Tibial nerve (tissue), 4 donors: ENCODE results near the gene CREB1. TPM values are rescaled to one million over a fixed set of nuclear protein-coding genes. Genes with fewer than 3 reads are reported as not detected.

Source experiments
- DNase-seq, 2 donors: peaks; one replicate each; pipeline ENCODE4 v3.0.0-alpha.2; 2019; ENCODE audit warnings: low spot score in 2 of 2
- H3K27ac ChIP-seq, 4 donors: fragments of 200-600 bp; sonication (generic) in 3 of 4; one replicate each; pipeline ENCODE4 v1.5.1; 2017 to 2019; ENCODE audit warnings: mild to moderate bottlenecking in 1 of 4
- H3K27me3 ChIP-seq, 2 donors: fragments of 200-600 bp; sonication (generic) in 1 of 2; one replicate each; pipeline versions ENCODE4 v1.5.1 to v1.6.0; 2017 to 2019
- H3K36me3 ChIP-seq, 3 donors: fragments of 200-600 bp; sonication (generic); one replicate each; pipeline ENCODE4 v1.5.1; 2018 to 2019
- H3K4me1 ChIP-seq, 4 donors: fragments of 200-600 bp; sonication (generic) in 3 of 4; one replicate each; pipeline ENCODE4 v1.5.1; 2017 to 2019
- H3K4me3 ChIP-seq, 4 donors: fragments of 200-600 bp; sonication (generic) in 3 of 4; one replicate each; pipeline ENCODE4 v1.5.1; 2017 to 2019; ENCODE audit warnings: mild to moderate bottlenecking in 1 of 4, moderate library complexity in 1 of 4
- H3K9me3 ChIP-seq, 4 donors: fragments of 200-600 bp; sonication (generic) in 3 of 4; one replicate each; pipeline ENCODE4 v1.5.1; 2017 to 2019
- CTCF ChIP-seq, 5 experiments: fragments of 200-600 bp in 3 of 5; fragments of 450-650 bp in 2 of 5; sonication (generic) in 3 of 5; IDR thresholded peaks; one replicate each; pipeline ENCODE4 v1.5.1; 2016 to 2019; ENCODE audit warnings: antibody characterized with exemption in 5 of 5, mild to moderate bottlenecking in 3 of 5, moderate library complexity in 2 of 5
- EP300 ChIP-seq, 2 donors: sonication (generic); formaldehyde crosslinking; IDR thresholded peaks; one replicate each; pipeline ENCODE4 v1.6.1; 2017; ENCODE audit warnings: antibody characterized with exemption in 2 of 2, mild to moderate bottlenecking in 1 of 2
- POLR2A ChIP-seq, 2 donors: fragments of 450-650 bp; IDR thresholded peaks; one replicate each; pipeline ENCODE4 v1.6.1; 2017; ENCODE audit warnings: antibody characterized with exemption in 2 of 2, mild to moderate bottlenecking in 2 of 2, moderate library complexity in 2 of 2
- WGBS, 2 donors: methylation state at CpG; one replicate each; pipeline ENCODE4 v1.1.5; 2018; 5-methylcytosine and 5-hydroxymethylcytosine counted together
- total RNA-seq, 4 donors: library from RNA; depleted of rRNA; stranded (reverse); fragments of >200 nt; gene quantifications; one replicate each; pipeline ENCODE4 v1.1.0, GENCODE V29; 2016

The CREB1 gene
- total RNA-seq, 4 donors from 2014 or later: 28.9 to 67.7 (median 34.0) TPM

- Histone ChIP-seq H3K4me3 (no peak overlapping the region), H3K9me3 (no peaks in the 10 kb centered on the region), H3K27ac (no peak overlapping the region), H3K36me3 (no peaks in the 10 kb centered on the region), H3K27me3 (no peaks in the 10 kb centered on the region), H3K4me1 (peaks cover 0 to 21% (median 6%) of the 10 kb centered on the region in 4 donors)
- DNase-seq: no peak
- 82 to 94% methylated on average over 1 of the region's 1 CpG for WGBS, 2 donors
- no peak for TF ChIP-seq EP300 (IDR thresholded peaks at IDR 0.05)
- TF ChIP-seq CTCF (IDR thresholded peaks at IDR 0.05): no peak
- TF ChIP-seq POLR2A (IDR thresholded peaks at IDR 0.05): no peak
Measured at GRCh38 chr2:207510148-207510547, 19.6 kb upstream of the CREB1 start.

GRCh38 chr2:207511851-207512250 lies 17.9 kb upstream of the CREB1 start:
- Histone ChIP-seq H3K4me1 (peaks cover 0 to 12% (median 0%) of the 10 kb centered on the region in 4 donors), H3K27ac (no peak overlapping the region), H3K27me3 (no peaks in the 10 kb centered on the region), H3K9me3 (no peaks in the 10 kb centered on the region), H3K36me3 (no peaks in the 10 kb centered on the region), H3K4me3 (no peak overlapping the region)
- DNase-seq: no peak
- 62 to 69% methylated on average over 2 of the region's 2 CpGs for WGBS, 2 donors
- no peak for TF ChIP-seq CTCF (IDR thresholded peaks at IDR 0.05)
- no peak for TF ChIP-seq POLR2A (IDR thresholded peaks at IDR 0.05)
- TF ChIP-seq EP300 (IDR thresholded peaks at IDR 0.05): no peak

- Histone ChIP-seq H3K4me3 (no peak overlapping the region), H3K36me3 (no peaks in the 10 kb centered on the region), H3K4me1 (peaks cover 0 to 12% (median 0%) of the 10 kb centered on the region in 4 donors), H3K27ac (no peak overlapping the region), H3K9me3 (no peaks in the 10 kb centered on the region), H3K27me3 (no peaks in the 10 kb centered on the region)
- DNase-seq: no peak
- TF ChIP-seq EP300 (IDR thresholded peaks at IDR 0.05) (no peak), POLR2A (IDR thresholded peaks at IDR 0.05) (no peak), CTCF (IDR thresholded peaks at IDR 0.05) (no peak)
- WGBS, 2 donors: 86 to 93% methylated on average over 3 of the region's 3 CpGs
Measured at GRCh38 chr2:207512356-207512755, 17.4 kb upstream of the CREB1 start.

- H3K9me3 ChIP-seq: no peaks in the 10 kb centered on the region
- 65 to 75% methylated on average over 7 of the region's 7 CpGs for WGBS, 2 donors
- DNase-seq: no peak
Measured at GRCh38 chr2:207513551-207514257, 16.1 kb upstream of the CREB1 start.

More at GRCh38 chr2:207513551-207514257, 16.1 kb upstream of the CREB1 start:
- no peak for TF ChIP-seq POLR2A (IDR thresholded peaks at IDR 0.05)
- TF ChIP-seq CTCF (IDR thresholded peaks at IDR 0.05): no peak
- TF ChIP-seq EP300 (IDR thresholded peaks at IDR 0.05): no peak
- Histone ChIP-seq H3K4me3 (no peak overlapping the region), H3K27ac (peak overlapping the region in 2 of 4 donors; percentile 8 to 55), H3K4me1 (peaks cover 0 to 12% (median 0%) of the 10 kb centered on the region in 4 donors), H3K27me3 (no peaks in the 10 kb centered on the region), H3K36me3 (no peaks in the 10 kb centered on the region)
